Germinal center (tissue), 1 donor: ENCODE data around the gene FOXD1.
"Not testable (repeated sequence)": the region's sequence is repeated elsewhere in the genome, so short reads cannot be mapped to it uniquely, and the experiment has no call there.

Source experiments
- DNase-seq: peaks from one replicate; pipeline ENCODE4 v3.0.0; 2012; ENCODE audit warnings: mixed read lengths, low spot score

The FOXD1 gene

DNA sequence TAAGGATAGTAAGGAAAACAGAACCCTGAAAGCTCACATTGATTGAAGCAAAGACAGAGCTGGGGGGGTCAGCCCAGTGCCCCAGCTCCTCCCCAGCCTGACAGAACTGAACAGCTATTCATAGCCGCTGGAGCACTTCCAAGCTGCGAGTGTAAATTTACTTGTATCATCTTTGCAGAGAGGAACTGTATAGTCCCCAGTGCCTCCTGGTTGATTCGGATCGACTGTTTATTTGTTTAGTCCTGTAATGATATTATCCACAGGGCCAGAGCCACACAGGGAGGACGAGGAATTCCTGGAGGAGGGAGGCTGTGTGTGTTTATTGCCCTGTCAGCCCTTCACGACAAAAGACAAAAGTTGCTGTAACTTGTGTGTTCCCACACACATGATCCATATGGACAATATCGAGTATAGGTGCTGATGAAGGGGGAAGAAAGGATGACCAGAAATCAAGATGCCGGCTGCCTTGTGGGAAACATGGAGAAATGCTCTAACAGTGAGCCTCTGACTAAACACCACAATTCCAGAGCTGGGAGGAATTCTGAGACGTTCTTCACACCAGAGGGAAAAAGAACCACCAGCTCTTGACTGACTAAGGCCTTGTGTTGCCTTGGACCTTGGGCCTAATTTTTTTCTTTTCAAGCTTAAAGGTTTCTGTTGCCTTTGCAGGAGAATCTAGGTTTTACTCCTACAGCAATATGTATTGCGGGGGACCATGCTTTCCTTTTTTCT is 31.1 kb downstream of the FOXD1 start:
- DNase-seq: no peak

DNA sequence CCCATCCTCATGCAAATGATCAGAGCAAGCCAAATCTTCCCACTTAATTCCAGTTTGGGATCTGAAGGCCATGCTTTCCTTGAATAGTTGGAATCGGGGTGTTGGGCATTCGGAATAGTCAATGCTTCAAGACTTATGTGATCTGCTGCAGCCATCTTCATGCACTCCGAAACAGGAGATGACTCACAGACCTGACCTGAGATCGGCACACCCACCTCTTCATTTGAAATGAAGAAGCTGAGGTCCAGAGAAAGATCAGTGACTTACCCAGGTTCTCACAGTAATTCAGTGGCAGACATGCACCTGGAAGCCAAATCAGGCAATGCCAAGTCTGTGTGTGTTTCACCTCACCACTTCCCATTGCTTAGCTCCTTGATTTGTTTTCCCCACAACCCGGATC is 33.0 kb downstream of the FOXD1 start:
- DNase-seq: no peak

- DNase-seq: no peak
These were observed 33.4 kb downstream of the FOXD1 start for GRCh38 chr5:73415171-73415570.

- DNase-seq: no peak
These were observed 36.0 kb downstream of the FOXD1 start for GRCh38 chr5:73412597-73412988.

GRCh38 chr5:73411936-73412596 is 36.5 kb downstream of the FOXD1 start:
- no peak for DNase-seq

DNA sequence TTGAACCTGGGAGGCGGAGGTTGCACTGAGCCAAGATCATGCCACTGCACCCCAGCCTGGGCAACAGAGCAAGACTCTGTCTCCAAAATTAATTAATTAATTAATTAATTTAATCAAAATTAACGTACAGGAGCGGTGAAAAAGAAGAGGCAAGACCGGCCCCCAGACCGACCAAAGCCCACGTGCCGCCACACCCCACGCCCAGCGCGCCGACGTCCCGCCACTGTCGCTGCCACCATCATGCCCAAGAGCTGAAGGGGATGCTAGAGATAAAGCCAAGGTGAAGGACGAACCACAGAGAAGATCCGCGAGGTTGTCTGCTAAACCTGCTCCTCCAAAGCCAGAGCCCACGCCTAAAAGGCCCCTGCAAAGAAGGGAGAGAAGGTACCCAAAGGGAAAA is 38.6 kb downstream of the FOXD1 start:
- not testable (repeated sequence) for DNase-seq

DNA sequence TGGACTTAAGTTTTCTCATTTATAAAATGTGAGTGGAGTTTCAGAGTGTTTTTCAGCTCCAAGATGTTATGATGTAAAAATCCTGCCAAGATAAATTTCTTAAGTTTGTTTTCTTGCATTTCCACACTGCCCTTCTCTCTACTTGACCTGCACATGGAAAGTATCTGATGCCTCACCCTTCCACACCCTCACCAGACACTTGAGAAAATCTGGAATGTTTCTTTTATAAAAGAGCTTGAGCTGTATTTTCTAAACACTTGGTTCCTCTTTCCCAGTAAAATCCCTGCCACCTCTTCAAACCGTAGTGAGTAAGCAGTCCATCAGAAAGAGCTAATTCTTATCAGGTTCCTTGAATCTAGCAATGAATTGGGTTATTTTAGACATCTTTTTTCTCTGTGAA is 42.9 kb downstream of the FOXD1 start:
- DNase-seq: no peak

DNA sequence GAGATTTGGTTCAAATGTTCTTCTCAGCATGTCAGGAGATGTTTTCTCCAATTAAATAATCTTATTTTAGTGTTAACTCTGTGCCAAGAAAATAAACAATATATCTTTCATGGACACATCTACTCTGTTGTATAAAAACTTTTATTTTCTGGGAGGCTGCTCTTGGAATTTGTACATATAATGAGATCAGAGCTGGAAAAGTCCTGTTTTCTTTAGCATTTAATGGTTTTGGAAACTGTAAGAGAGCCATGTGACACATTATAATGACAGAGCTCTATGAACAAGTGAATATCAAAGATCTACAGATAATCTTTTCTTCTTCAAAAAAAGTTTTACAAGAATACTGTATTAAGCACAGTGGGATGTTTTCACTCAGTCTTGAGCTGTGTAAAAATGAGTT is 48.8 kb downstream of the FOXD1 start:
- DNase-seq: no peak
